Activated T-cell treated with anti-CD3 and anti-CD28 coated beads for 24 hours (primary cell): ENCODE results near the gene KDM1A.
"Not testable (repeated sequence)": the region's sequence is repeated elsewhere in the genome, so short reads cannot be mapped to it uniquely, and the experiment has no call there.

Experiments used
- DNase-seq: peaks from one replicate; pipeline ENCODE4 v3.0.0-alpha.2; 2020; ENCODE audit warnings: low read depth

Gene KDM1A

DNA sequence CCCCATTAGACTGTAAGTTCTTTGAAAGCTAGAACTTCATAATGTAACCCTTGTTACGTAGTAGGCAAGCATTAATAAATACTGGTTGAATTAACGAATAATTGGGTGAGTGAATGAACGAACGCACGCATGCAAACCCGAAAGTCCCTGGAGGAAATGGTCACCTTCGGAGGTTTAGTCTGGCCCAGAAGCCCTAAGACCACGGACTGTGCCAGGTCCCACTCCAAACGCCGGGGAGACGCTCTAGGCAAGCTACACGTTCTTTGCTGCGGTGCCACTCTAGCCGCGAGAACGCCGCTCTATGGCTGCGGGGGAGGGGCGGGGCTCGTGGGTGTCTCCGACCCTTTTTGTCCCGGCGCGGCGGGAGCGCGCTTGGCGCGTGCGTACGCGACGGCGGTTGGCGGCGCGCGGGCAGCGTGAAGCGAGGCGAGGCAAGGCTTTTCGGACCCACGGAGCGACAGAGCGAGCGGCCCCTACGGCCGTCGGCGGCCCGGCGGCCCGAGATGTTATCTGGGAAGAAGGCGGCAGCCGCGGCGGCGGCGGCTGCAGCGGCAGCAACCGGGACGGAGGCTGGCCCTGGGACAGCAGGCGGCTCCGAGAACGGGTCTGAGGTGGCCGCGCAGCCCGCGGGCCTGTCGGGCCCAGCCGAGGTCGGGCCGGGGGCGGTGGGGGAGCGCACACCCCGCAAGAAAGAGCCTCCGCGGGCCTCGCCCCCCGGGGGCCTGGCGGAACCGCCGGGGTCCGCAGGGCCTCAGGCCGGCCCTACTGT is at the start of gene KDM1A:
TSS of gene KDM1A (plus strand) at position 375 of the 769 bp plus-strand sequence. CDS start at position 504, 129 bp downstream.
- peak; percentile 92 for DNase-seq

- no peak for DNase-seq
These were observed 49.2 kb upstream of the KDM1A start for GRCh38 chr1:22970096-22970495.

- DNase-seq, result no peak
These were observed 48.1 kb upstream of the KDM1A start for GRCh38 chr1:22971161-22971560.

GRCh38 chr1:22971611-22972405 is 47.5 kb upstream of the KDM1A start:
- DNase-seq, result no peak

- DNase-seq, result no peak
These were observed 46.5 kb upstream of the KDM1A start, which contains the start of gene LACTBL1 for GRCh38 chr1:22972760-22973159. LACTBL1 (minus strand) TSS chr1:22972866; CDS start chr1:22972316, 550 bp downstream.

GRCh38 chr1:22975694-22976093 is 43.6 kb upstream of the KDM1A start:
- DNase-seq, result no peak

- no peak for DNase-seq
These were observed 43.2 kb upstream of the KDM1A start for GRCh38 chr1:22976127-22976460.

GRCh38 chr1:22976461-22977243 is 42.6 kb upstream of the KDM1A start:
- peak; percentile 16 for DNase-seq

DNA sequence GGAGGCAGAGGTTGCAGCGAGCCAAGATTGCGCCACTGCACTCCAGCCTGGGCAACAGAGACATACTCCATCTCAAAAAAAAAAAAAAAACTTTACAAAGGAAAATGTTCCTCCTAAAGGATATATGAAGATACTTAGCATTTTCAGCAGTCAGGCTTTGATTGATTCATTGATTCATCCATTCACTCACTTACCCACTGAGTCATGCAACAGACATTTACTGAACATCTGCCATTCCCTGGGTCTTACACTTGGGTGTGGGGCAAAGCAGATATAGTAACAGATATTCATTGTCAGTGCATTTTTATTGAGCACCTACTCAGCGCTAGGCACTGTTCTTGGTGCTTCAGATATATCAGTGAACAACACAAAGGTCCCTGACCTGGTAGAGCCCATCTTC is 41.0 kb upstream of the KDM1A start:
- DNase-seq, result no peak

DNA sequence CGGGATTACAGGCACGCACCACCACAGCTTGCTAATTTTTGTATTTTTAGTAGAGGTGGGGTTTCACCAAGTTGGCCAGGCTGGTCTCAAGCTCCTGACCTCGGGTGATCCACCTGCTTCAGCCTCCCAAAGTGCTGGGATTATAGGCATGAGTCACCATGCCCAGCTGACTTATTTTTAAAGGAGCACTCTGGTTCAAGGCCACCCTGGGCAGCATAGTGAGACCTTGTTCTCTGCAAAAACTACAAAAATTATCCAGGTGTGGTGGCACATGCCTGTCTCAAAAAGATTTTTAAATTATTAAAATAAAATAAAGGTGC is 38.8 kb upstream of the KDM1A start:
- not testable (repeated sequence) for DNase-seq

- no peak for DNase-seq
These were observed 35.3 kb upstream of the KDM1A start for GRCh38 chr1:22983944-22984343.

- DNase-seq, result not testable (repeated sequence)
These were observed 26.9 kb upstream of the KDM1A start for GRCh38 chr1:22992384-22992783.

GRCh38 chr1:22993220-22993795 is 26.0 kb upstream of the KDM1A start:
- not testable (repeated sequence) for DNase-seq

- DNase-seq, result no peak
These were observed 23.5 kb upstream of the KDM1A start for GRCh38 chr1:22995774-22996173.

GRCh38 chr1:22997528-22997927 is 21.7 kb upstream of the KDM1A start:
- DNase-seq, result not testable (repeated sequence)

DNA sequence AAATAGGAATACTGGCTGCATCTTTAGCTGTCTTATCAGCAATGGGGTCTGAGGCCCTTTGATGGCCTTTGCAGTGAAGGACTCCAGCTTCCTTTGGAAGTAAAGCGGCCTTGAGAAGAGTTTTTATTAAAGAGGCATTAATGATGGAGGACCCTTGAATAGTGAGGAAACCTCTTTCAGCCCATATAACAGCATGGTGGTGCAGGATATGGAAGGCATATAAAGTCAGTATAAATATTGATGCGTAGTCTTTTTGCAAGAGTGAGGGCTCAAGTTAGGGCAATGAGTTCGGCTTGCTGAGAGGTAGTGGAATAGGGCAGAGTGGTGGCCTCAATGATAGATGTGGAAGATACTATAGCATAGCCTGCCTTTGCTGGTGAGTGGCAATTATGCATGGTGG is 19.1 kb upstream of the KDM1A start:
- not testable (repeated sequence) for DNase-seq

- not testable (repeated sequence) for DNase-seq
These were observed 17.1 kb upstream of the KDM1A start for GRCh38 chr1:23002218-23002617.

GRCh38 chr1:23004112-23004511 is 15.2 kb upstream of the KDM1A start:
- DNase-seq, result no peak

GRCh38 chr1:23004769-23005168 is 14.5 kb upstream of the KDM1A start:
- DNase-seq, result not testable (repeated sequence)

GRCh38 chr1:23007106-23007505 is 12.2 kb upstream of the KDM1A start:
- DNase-seq, result no peak

GRCh38 chr1:23008901-23009300 is 10.4 kb upstream of the KDM1A start:
- no peak for DNase-seq

- DNase-seq, result not testable (repeated sequence)
These were observed 9.2 kb upstream of the KDM1A start for GRCh38 chr1:23010025-23010424.
